Measurements from ENCODE around the gene NAA20.

DNA sequence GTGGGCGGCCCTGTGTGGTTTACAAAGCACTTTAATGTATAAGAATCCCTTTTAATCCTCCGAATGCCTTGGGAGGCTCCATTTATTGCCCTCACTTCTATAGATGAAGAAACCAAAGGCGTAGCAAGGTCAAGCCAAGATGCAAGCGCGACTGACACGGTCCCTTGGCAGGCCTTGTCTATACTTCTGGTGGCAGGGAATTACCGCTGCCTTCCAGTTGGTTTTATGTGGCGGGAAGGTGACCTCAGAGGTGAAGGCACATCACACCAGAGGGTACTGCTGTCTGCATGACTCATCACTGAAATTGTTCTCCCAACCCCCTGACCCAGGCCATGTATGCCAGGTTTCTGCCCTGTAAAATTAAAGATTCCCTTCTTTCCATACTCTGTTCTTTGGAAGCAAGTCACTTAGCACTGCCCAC lies 36.1 kb upstream of the NAA20 start:
- TF ChIP-seq CTCF (conservative IDR thresholded peaks at IDR 0.05; ENCODE audit: low read depth, low read length) (no peak), EZH2 (IDR thresholded peaks at IDR 0.05; ENCODE audit: borderline replicate concordance, low read depth, low read length, poor library complexity, severe bottlenecking) (no peak)
